Measurements from ENCODE around the gene LRMDA.
"Not testable (repeated sequence)": the region's sequence is repeated elsewhere in the genome, so short reads cannot be mapped to it uniquely, and the experiment has no call there.

DNA sequence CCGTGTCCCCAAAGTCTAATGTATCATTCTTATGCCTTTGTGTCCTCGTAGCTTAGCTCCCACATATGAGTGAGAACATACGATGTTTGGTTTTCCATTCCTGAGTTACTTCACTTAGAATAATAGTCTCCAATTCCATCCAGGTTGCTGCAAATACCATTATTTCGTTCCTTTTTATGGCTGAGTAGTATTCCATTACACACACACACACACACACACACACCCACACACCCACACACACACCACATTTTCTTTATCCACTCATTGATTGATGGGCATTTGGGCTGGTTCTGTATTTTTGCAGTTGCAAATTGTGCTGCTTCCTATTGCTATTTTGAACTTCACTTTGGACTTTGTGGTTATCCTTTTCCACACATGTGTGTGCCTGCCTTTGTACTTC is 189.6 kb downstream of the LRMDA start:
- TF ChIP-seq, protein P1, sequence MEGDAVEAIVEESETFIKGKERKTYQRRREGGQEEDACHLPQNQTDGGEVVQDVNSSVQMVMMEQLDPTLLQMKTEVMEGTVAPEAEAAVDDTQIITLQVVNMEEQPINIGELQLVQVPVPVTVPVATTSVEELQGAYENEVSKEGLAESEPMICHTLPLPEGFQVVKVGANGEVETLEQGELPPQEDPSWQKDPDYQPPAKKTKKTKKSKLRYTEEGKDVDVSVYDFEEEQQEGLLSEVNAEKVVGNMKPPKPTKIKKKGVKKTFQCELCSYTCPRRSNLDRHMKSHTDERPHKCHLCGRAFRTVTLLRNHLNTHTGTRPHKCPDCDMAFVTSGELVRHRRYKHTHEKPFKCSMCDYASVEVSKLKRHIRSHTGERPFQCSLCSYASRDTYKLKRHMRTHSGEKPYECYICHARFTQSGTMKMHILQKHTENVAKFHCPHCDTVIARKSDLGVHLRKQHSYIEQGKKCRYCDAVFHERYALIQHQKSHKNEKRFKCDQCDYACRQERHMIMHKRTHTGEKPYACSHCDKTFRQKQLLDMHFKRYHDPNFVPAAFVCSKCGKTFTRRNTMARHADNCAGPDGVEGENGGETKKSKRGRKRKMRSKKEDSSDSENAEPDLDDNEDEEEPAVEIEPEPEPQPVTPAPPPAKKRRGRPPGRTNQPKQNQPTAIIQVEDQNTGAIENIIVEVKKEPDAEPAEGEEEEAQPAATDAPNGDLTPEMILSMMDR (IDR thresholded peaks at IDR 0.05): not testable (repeated sequence)
- TF ChIP-seq EP300 (IDR thresholded peaks at IDR 0.05; ENCODE audit: low read depth); POLR2A (IDR thresholded peaks at IDR 0.05): not testable (repeated sequence)

All from transverse colon (tissue), 3 donors.